Measurements from ENCODE around the gene ANKDD1B. TPM values are rescaled to one million over a fixed set of nuclear protein-coding genes. Genes with fewer than 3 reads are reported as not detected.

ANKDD1B gene
- total and polyA plus RNA-seq, 2 of the 8 experiments (the other 6 are each of a cell fraction or from before 2014, with no cell fraction given), result 0.08 to 0.22 TPM

DNA sequence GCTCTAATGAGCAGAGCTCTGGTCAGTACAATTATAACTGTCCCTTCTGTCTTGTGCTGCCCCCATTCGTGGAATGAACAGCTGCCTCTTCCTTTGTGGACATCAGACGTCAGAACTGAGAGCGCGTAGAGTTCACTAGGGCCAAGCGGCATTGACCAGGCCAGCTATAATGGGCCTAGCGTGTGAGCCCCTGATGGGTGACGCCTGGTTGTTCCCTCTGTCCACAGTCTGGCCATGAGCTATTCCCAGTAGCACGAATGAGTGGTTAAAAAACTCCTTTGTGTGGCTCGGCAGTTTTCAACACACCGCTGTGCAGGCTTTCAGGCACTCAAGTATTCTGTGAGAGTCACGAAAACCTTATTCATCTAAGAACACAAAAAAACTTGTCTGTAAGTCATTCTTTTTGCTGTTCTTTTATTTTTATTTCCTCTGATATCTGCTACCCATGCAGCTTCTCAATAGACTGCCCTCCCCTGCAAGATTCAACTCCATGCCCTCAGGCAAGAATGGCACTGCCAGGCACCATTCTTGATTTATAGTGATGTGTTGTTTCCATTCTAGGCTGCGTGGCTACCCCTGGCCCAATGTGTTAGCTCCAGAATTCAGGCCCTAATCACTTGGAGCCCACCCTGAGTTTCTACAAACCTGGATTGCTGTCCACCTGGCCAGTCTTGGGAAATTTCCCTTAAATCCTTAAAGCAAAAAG lies 52.5 kb downstream of the ANKDD1B start (continued):
- TF ChIP-seq, protein P1, sequence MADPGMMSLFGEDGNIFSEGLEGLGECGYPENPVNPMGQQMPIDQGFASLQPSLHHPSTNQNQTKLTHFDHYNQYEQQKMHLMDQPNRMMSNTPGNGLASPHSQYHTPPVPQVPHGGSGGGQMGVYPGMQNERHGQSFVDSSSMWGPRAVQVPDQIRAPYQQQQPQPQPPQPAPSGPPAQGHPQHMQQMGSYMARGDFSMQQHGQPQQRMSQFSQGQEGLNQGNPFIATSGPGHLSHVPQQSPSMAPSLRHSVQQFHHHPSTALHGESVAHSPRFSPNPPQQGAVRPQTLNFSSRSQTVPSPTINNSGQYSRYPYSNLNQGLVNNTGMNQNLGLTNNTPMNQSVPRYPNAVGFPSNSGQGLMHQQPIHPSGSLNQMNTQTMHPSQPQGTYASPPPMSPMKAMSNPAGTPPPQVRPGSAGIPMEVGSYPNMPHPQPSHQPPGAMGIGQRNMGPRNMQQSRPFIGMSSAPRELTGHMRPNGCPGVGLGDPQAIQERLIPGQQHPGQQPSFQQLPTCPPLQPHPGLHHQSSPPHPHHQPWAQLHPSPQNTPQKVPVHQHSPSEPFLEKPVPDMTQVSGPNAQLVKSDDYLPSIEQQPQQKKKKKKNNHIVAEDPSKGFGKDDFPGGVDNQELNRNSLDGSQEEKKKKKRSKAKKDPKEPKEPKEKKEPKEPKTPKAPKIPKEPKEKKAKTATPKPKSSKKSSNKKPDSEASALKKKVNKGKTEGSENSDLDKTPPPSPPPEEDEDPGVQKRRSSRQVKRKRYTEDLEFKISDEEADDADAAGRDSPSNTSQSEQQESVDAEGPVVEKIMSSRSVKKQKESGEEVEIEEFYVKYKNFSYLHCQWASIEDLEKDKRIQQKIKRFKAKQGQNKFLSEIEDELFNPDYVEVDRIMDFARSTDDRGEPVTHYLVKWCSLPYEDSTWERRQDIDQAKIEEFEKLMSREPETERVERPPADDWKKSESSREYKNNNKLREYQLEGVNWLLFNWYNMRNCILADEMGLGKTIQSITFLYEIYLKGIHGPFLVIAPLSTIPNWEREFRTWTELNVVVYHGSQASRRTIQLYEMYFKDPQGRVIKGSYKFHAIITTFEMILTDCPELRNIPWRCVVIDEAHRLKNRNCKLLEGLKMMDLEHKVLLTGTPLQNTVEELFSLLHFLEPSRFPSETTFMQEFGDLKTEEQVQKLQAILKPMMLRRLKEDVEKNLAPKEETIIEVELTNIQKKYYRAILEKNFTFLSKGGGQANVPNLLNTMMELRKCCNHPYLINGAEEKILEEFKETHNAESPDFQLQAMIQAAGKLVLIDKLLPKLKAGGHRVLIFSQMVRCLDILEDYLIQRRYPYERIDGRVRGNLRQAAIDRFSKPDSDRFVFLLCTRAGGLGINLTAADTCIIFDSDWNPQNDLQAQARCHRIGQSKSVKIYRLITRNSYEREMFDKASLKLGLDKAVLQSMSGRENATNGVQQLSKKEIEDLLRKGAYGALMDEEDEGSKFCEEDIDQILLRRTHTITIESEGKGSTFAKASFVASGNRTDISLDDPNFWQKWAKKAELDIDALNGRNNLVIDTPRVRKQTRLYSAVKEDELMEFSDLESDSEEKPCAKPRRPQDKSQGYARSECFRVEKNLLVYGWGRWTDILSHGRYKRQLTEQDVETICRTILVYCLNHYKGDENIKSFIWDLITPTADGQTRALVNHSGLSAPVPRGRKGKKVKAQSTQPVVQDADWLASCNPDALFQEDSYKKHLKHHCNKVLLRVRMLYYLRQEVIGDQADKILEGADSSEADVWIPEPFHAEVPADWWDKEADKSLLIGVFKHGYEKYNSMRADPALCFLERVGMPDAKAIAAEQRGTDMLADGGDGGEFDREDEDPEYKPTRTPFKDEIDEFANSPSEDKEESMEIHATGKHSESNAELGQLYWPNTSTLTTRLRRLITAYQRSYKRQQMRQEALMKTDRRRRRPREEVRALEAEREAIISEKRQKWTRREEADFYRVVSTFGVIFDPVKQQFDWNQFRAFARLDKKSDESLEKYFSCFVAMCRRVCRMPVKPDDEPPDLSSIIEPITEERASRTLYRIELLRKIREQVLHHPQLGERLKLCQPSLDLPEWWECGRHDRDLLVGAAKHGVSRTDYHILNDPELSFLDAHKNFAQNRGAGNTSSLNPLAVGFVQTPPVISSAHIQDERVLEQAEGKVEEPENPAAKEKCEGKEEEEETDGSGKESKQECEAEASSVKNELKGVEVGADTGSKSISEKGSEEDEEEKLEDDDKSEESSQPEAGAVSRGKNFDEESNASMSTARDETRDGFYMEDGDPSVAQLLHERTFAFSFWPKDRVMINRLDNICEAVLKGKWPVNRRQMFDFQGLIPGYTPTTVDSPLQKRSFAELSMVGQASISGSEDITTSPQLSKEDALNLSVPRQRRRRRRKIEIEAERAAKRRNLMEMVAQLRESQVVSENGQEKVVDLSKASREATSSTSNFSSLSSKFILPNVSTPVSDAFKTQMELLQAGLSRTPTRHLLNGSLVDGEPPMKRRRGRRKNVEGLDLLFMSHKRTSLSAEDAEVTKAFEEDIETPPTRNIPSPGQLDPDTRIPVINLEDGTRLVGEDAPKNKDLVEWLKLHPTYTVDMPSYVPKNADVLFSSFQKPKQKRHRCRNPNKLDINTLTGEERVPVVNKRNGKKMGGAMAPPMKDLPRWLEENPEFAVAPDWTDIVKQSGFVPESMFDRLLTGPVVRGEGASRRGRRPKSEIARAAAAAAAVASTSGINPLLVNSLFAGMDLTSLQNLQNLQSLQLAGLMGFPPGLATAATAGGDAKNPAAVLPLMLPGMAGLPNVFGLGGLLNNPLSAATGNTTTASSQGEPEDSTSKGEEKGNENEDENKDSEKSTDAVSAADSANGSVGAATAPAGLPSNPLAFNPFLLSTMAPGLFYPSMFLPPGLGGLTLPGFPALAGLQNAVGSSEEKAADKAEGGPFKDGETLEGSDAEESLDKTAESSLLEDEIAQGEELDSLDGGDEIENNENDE (IDR thresholded peaks at IDR 0.05; ENCODE audit: insufficient replicate concordance, low read length), result no peak
- no peak for TF ChIP-seq CTBP2 (IDR thresholded peaks at IDR 0.05; ENCODE audit: borderline replicate concordance, insufficient read depth, insufficient read length, low read length)
- no peak for TF ChIP-seq SIX5 (IDR thresholded peaks at IDR 0.05; ENCODE audit: low read depth, low read length)
- TF ChIP-seq JUND (IDR thresholded peaks at IDR 0.05; ENCODE audit: low read length), result no peak
- no peak for TF ChIP-seq CBX8 (IDR thresholded peaks at IDR 0.05; ENCODE audit: borderline replicate concordance, low read depth, low read length)
- no peak for TF ChIP-seq SAP30 (IDR thresholded peaks at IDR 0.05; ENCODE audit: insufficient read depth, insufficient replicate concordance, low read length)
- no peak for TF ChIP-seq GTF2F1 (IDR thresholded peaks at IDR 0.05; ENCODE audit: borderline replicate concordance, low read depth, low read length)
- TF ChIP-seq EZH2 (IDR thresholded peaks at IDR 0.05; ENCODE audit: low read depth, low read length, severe bottlenecking), result no peak
- TF ChIP-seq NANOG (IDR thresholded peaks at IDR 0.05; ENCODE audit: insufficient read depth, low read depth, low read length, poor library complexity, severe bottlenecking), result no peak
- no peak for TF ChIP-seq RBBP5 (IDR thresholded peaks at IDR 0.05; ENCODE audit: borderline replicate concordance, low read depth, low read length)

Measured in H1 (cell line).